ENCODE measurements around the gene BACH2. TPM values are rescaled to one million over a fixed set of nuclear protein-coding genes. Genes with fewer than 3 reads are reported as not detected.
A peak's percentile ranks its signal among the peaks of the same experiment; 100 is the strongest.

The BACH2 gene
- total RNA-seq, 5 donors from 2014 or later (not counting 1 experiment from before 2014, with no cell fraction given) = 81.9 to 196 (median 96.7) TPM

DNA sequence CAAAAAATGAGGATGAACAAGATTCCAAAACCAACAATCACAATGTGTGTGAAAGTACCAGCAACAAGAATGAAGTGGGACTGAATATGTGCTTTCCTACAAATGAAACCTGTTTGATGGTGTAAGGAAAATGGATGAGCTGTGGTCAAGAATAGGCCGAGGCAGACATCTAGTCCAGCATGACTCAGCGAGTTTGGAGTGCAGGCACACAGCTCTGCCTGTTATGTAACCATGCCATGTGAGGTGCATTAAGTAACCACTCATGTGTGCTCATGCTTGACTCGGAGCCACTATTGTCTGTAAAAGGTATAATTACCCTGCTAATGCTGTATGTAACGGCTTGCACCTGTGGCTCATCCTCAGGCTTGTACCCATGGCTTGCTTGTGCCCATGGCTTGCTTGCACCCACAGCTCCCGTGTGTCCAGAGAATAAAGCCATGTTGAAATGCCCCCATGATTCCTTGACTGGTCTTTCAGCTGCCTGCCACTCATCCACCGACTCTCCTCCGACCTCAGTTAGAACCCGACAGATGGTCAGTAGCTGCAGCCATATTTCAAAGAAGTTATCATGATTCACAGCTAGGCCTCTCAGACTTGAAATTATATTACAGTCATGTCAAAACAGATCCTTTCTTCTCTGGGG lies 98.7 kb downstream of the BACH2 start:
- H3K27ac ChIP-seq (ENCODE audit: low read length) = no peak overlapping the region
- ChIA-PET POLR2A (no interaction called here), CTCF (no interaction called here)
- Mint-ChIP-seq H3K27ac (peak overlapping the region in 1 of 2 donors; percentile 58), H3K9me3 (peaks cover 0 to 13% (median 11%) of the 10 kb centered on the region in 3 donors), H3K36me3 (peaks cover 44% of the 10 kb centered on the region), H3K27me3 (no peaks in the 10 kb centered on the region), H3K4me1 (peaks cover 63 to 86% (median 64%) of the 10 kb centered on the region in 3 donors), H3K4me3 (no peak overlapping the region)
- ATAC-seq (replicated peaks in 1 of 4) (no peak), DNase-seq (no peak)
- peak overlapping the region in 1 of 2 donors; percentile 8 for H3K4me3 ChIP-seq (ENCODE audit: control insufficient read depth in 1 of 2, extremely low read depth in 1 of 2, low read length in 1 of 2)
- 92% methylated on average over 8 of the region's 8 CpGs for WGBS (ENCODE audit: insufficient coverage)
- H3K9me3 ChIP-seq = peaks cover 3% of the 10 kb centered on the region
- H3K36me3 ChIP-seq (ENCODE audit: control insufficient read depth in 2 of 2, extremely low read depth in 1 of 2, insufficient read depth in 1 of 2, low read length in 1 of 2) = peaks cover 5 to 10% of the 10 kb centered on the region in 2 donors
- H3K4me1 ChIP-seq (ENCODE audit: control insufficient read depth in 1 of 2, extremely low read depth in 1 of 2, insufficient read depth in 2 of 2, low read length in 2 of 2) = peaks cover 15 to 50% of the 10 kb centered on the region in 2 experiments
- H3K27me3 ChIP-seq (replicated peaks in 1 of 2; ENCODE audit: control insufficient read depth in 2 of 2, extremely low read depth in 1 of 2, insufficient read depth in 2 of 2, low read length in 1 of 2) = no peaks in the 10 kb centered on the region

DNA sequence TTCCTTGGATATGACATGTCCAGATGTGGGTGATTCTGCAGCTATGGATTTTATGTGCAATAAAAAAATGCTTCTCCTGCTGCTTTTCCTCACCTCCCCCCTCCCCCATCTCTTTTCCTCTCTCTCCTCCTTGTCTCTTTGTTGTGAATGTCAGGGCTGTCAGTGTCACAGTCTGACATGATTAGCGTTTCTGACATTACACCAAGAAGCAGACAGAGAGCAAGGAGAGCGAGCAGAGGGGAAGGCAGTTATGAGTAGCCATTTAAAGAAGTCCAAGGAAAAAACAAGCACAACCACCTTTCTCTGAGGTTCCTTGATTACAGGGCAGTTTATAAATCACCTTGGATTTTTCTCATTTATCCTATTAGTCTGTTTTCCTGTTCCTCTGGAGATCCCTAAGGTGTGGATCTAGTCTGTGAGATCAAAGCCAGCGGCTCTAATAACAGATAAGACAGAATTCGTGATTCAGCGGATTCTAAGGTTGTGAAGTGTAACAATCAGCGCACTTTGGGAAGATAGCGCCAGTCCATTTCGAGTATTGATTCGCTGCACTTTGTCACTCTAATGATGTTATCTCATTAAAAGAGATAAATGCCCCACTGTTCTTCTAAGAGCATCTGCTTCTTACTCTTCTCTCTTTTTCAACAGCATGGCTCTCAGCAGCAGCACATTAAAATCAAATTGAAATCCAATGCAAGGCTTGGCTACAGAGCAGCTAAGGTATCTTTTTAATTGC lies 101.4 kb downstream of the BACH2 start:
- peaks cover 68 to 91% (median 68%) of the 10 kb centered on the region in 3 donors for H3K4me1 Mint-ChIP-seq
- H3K36me3 Mint-ChIP-seq = peaks cover 36% of the 10 kb centered on the region
- peaks cover 0 to 13% (median 11%) of the 10 kb centered on the region in 3 donors for H3K9me3 Mint-ChIP-seq
- H3K27ac ChIP-seq (ENCODE audit: low read length) = no peak overlapping the region
- ATAC-seq (replicated peaks in 1 of 4) (no peak), DNase-seq (no peak)
- H3K4me1 ChIP-seq (ENCODE audit: control insufficient read depth in 1 of 2, extremely low read depth in 1 of 2, insufficient read depth in 2 of 2, low read length in 2 of 2) = peaks cover 17 to 53% of the 10 kb centered on the region in 2 experiments
- H3K27me3 Mint-ChIP-seq = no peaks in the 10 kb centered on the region
- 100% methylated on average over 1 of the region's 9 CpGs for WGBS (ENCODE audit: insufficient coverage)
- peak overlapping the region in 1 of 3 donors; percentile 56 for H3K4me3 Mint-ChIP-seq
- ChIA-PET POLR2A (no interaction called here), CTCF (no interaction called here)
- no peak overlapping the region for H3K4me3 ChIP-seq (ENCODE audit: control insufficient read depth in 1 of 2, extremely low read depth in 1 of 2, low read length in 1 of 2)
- H3K9me3 ChIP-seq = peaks cover 3% of the 10 kb centered on the region
- H3K27me3 ChIP-seq (replicated peaks in 1 of 2; ENCODE audit: control insufficient read depth in 2 of 2, extremely low read depth in 1 of 2, insufficient read depth in 2 of 2, low read length in 1 of 2) = no peaks in the 10 kb centered on the region
- peaks cover 5 to 10% of the 10 kb centered on the region in 2 donors for H3K36me3 ChIP-seq (ENCODE audit: control insufficient read depth in 2 of 2, extremely low read depth in 1 of 2, insufficient read depth in 1 of 2, low read length in 1 of 2)
- H3K27ac Mint-ChIP-seq = peak overlapping the region; percentile 64 to 88

DNA sequence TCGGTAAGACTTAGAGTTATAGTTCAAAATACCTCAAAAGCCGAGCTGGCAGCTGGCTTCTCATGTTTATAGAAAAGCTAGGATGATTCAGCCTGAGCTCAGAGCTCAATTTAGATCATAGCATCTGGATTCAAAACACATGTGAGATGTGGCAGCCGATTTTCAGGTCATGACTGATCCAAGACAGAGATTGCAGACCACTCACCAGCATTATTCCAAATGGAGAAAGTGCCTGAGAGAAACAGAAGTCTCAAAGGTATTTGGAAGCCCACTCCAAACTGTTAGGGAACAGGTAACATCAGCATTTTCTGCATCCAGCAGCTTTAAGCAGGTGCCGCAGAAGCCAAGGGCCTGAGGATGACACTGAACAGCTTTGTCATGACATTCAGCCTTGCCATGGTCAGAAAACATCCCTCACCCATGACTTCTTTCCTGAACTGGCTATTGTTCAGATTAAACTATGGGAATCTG lies 102.2 kb downstream of the BACH2 start:
- H3K27ac Mint-ChIP-seq = peak overlapping the region; percentile 73 to 88
- no CpG with 5 or more reads among the region's 4 CpGs for WGBS (ENCODE audit: insufficient coverage)
- peaks cover 17 to 59% of the 10 kb centered on the region in 2 experiments for H3K4me1 ChIP-seq (ENCODE audit: control insufficient read depth in 1 of 2, extremely low read depth in 1 of 2, insufficient read depth in 2 of 2, low read length in 2 of 2)

DNA sequence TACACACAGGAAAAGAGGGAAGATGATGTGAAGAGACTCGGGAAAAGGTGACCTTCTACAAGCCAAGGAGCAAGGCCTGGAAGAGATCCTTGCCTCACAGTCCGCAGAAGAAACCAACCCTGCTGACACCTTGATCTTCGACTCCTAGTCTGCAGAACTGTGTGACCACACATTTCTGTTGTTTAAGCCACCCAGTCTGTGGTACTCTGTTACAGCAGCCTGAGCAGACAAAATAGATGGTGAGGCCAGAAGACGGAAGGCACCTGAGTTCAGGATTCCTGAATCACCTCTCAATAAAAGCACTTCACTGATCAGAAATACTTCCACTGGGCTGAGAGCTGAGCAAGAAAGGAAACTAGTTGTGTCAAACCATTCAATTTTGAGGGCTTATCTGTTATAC lies 103.3 kb downstream of the BACH2 start:
- POLR2A ChIA-PET = interaction anchor here (0.6 to 0.7 kb wide), 2 partner anchors 11 to 270 kb away, joined by 3 to 5 read pairs; no protein-coding TSS in a partner anchor
- peaks cover 0 to 9% (median 8%) of the 10 kb centered on the region in 3 donors for H3K9me3 Mint-ChIP-seq
- DNase-seq (no peak), ATAC-seq (replicated peaks in 1 of 4) (peak; percentile 50 to 61 (median 60))
- H3K4me1 Mint-ChIP-seq = peaks cover 69 to 88% (median 73%) of the 10 kb centered on the region in 3 donors
- peaks cover 21% of the 10 kb centered on the region for H3K36me3 Mint-ChIP-seq
- H3K27me3 ChIP-seq (replicated peaks in 1 of 2; ENCODE audit: control insufficient read depth in 2 of 2, extremely low read depth in 1 of 2, insufficient read depth in 2 of 2, low read length in 1 of 2) = no peaks in the 10 kb centered on the region
- WGBS (ENCODE audit: insufficient coverage) = 78% methylated on average over 4 of the region's 4 CpGs
- peak overlapping the region; percentile 83 to 88 for H3K27ac Mint-ChIP-seq
- peaks cover 17 to 64% of the 10 kb centered on the region in 2 experiments for H3K4me1 ChIP-seq (ENCODE audit: control insufficient read depth in 1 of 2, extremely low read depth in 1 of 2, insufficient read depth in 2 of 2, low read length in 2 of 2)
- peaks cover 5 to 6% of the 10 kb centered on the region in 2 donors for H3K36me3 ChIP-seq (ENCODE audit: control insufficient read depth in 2 of 2, extremely low read depth in 1 of 2, insufficient read depth in 1 of 2, low read length in 1 of 2)
- CTCF ChIA-PET = no interaction called here
- H3K4me3 ChIP-seq (ENCODE audit: control insufficient read depth in 1 of 2, extremely low read depth in 1 of 2, low read length in 1 of 2) = no peak overlapping the region
- peak overlapping the region; percentile 10 for H3K27ac ChIP-seq (ENCODE audit: low read length)
- H3K27me3 Mint-ChIP-seq = no peaks in the 10 kb centered on the region
- H3K9me3 ChIP-seq = peaks cover 3% of the 10 kb centered on the region
- H3K4me3 Mint-ChIP-seq = peak overlapping the region in 2 of 3 donors; percentile 18 to 51

More for the DNA sequence above, 102.2 kb downstream of the BACH2 start:
- Mint-ChIP-seq H3K4me1 (peaks cover 72 to 91% (median 72%) of the 10 kb centered on the region in 3 donors), H3K4me3 (peak overlapping the region in 2 of 3 donors; percentile 28 to 56), H3K36me3 (peaks cover 31% of the 10 kb centered on the region), H3K9me3 (peaks cover 0 to 13% (median 11%) of the 10 kb centered on the region in 3 donors), H3K27me3 (no peaks in the 10 kb centered on the region)
- H3K4me3 ChIP-seq (ENCODE audit: control insufficient read depth in 1 of 2, extremely low read depth in 1 of 2, low read length in 1 of 2) = no peak overlapping the region
- POLR2A ChIA-PET = interaction anchor here in 1 of 2 donors (0.5 kb wide), 1 partner anchor 106 kb away, joined by 3 read pairs; no protein-coding TSS in a partner anchor
- no peak overlapping the region for H3K27ac ChIP-seq (ENCODE audit: low read length)
- peak in 3 of 4 experiments; percentile 46 to 53 (median 52) for ATAC-seq (replicated peaks in 1 of 4)
- CTCF ChIA-PET = no interaction called here
- H3K36me3 ChIP-seq (ENCODE audit: control insufficient read depth in 2 of 2, extremely low read depth in 1 of 2, insufficient read depth in 1 of 2, low read length in 1 of 2) = peaks cover 5 to 6% of the 10 kb centered on the region in 2 donors
- H3K9me3 ChIP-seq = peaks cover 3% of the 10 kb centered on the region
- H3K27me3 ChIP-seq (replicated peaks in 1 of 2; ENCODE audit: control insufficient read depth in 2 of 2, extremely low read depth in 1 of 2, insufficient read depth in 2 of 2, low read length in 1 of 2) = no peaks in the 10 kb centered on the region
- no peak for DNase-seq

DNA sequence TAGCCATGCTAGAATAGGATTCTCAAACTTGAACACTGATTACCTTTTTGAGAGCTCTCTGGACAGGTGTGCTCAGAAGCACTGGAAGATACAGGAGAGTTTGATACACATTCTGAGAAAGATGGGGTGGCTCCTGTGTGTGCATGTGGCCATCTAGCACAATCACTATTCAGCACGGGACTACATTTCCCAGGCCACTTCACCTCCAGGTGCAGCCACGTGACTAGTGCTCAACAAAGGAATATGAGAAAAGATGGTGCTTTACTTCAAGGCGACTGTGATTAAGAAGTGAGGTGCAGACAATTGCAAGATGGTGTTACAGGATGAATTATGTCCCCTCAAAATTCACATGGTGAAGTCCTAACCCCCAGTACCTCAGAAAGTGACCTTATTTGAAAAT lies 103.8 kb downstream of the BACH2 start:
- Mint-ChIP-seq H3K36me3 (peaks cover 16% of the 10 kb centered on the region), H3K4me3 (peak overlapping the region in 1 of 3 donors; percentile 51), H3K27me3 (no peaks in the 10 kb centered on the region), H3K9me3 (peaks cover 0 to 5% (median 5%) of the 10 kb centered on the region in 3 donors), H3K4me1 (peaks cover 67 to 85% (median 73%) of the 10 kb centered on the region in 3 donors), H3K27ac (peak overlapping the region; percentile 65 to 88)
- Histone ChIP-seq H3K36me3 (ENCODE audit: control insufficient read depth in 2 of 2, extremely low read depth in 1 of 2, insufficient read depth in 1 of 2, low read length in 1 of 2) (peaks cover 2% of the 10 kb centered on the region in 2 donors), H3K27ac (ENCODE audit: low read length) (peak overlapping the region; percentile 10), H3K27me3 (replicated peaks in 1 of 2; ENCODE audit: control insufficient read depth in 2 of 2, extremely low read depth in 1 of 2, insufficient read depth in 2 of 2, low read length in 1 of 2) (no peaks in the 10 kb centered on the region), H3K4me3 (ENCODE audit: control insufficient read depth in 1 of 2, extremely low read depth in 1 of 2, low read length in 1 of 2) (no peak overlapping the region), H3K9me3 (peaks cover 3% of the 10 kb centered on the region), H3K4me1 (ENCODE audit: control insufficient read depth in 1 of 2, extremely low read depth in 1 of 2, insufficient read depth in 2 of 2, low read length in 2 of 2) (peaks cover 19 to 68% of the 10 kb centered on the region in 2 experiments)
- POLR2A ChIA-PET = no interaction called here
- WGBS (ENCODE audit: insufficient coverage) = no CpG with 5 or more reads among the region's 3 CpGs
- DNase-seq = peak in 6 of 35 experiments; percentile 16 to 50 (median 33)
- ATAC-seq (replicated peaks in 1 of 4) = peak; percentile 36 to 75 (median 44)
- CTCF ChIA-PET = no interaction called here
